Raji (cell line): ENCODE measurements around the gene PDE4B.

Experiments used
- POLR2A ChIP-seq: IDR thresholded peaks from 2 replicates; pipeline ENCODE4 v1.6.1; 2011; ENCODE audit warnings: low read depth, low read length, control low read depth; ENCODE audit not compliant: insufficient read depth

PDE4B gene

DNA sequence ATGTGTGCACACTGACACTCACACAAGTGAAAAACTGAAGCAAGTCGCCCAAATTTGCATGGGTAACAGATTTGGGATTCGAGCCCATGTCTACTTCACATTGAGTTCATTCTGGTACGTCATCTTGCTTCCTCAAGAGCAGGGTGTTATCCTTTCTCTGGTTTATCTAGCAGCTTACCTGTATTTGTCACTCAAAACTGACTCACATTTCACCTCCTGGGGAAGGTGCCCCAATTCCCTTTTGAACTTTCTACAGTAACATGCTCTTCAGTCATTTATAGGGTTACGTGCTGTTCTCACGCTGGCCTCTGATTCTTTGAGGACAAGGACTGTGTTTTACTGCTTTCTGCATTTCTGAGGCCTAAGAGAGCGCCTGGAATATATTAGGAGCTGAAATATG lies 162.8 kb downstream of the PDE4B start:
- TF ChIP-seq POLR2A, result no peak

DNA sequence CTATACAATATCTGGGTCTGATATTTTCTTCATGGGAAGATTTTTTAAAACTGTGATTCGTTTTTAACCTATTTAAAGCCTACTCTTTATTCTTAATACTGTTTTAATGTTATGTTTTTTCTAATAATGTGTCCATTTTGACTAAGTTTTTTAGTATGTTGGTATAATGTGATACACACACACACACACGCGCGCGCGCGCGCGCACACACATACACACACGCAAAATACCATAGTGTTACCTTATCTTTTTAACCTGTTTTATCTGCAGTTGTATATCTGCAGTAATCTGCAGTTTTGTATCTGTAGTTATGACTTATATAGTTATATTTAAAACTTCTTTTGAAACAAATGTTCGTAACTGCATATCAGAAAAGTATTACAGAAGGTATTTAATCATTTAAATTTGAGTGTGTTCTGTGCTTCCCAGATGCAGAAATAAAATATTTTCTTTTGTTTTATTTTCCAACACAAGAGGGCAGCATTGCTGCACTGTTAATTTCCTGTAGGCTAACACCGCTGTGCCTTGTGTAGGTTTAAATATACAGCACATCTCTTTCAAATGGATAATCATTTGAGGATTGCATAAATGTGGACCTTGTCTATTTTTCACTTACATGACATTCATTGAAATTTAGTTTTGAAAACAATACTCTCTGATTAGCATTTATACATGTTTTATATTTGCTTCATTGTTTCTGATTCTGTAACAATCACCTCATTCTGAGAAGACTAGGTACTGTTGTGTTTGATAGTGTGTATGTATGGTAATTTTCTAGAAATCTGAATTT lies 166.1 kb downstream of the PDE4B start:
- no peak for TF ChIP-seq POLR2A

DNA sequence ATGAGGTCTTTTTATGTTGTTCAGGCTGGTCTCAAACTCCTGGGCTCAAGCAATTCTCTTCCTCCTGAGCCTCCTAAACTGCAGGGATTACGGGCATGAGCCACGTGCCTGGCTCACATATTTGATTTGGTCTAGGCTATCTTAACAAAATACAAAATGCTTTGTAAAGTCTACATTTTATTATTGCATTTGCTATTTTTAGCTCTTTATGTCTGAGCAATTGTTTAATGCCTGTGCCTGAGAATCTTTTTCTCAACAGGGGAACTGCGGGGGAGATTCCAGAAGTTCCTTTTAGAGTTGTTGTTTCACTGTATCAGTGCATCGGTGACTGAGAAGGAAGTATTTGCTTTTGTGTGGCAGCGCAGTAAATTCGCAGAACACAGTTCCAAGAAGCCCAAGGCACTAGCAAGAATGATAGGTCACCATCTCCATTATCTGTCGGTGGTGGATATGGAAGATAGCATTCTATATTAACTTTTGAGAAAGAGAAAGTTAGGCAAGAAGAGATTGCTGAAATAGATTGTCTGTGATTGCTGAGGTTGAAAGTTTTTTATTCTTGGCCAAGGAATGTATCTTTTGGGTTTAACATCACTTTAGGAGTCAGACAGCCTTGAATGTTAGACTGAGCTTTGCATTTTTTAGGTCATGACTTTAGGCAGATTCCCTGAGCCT lies 167.3 kb downstream of the PDE4B start:
- no peak for TF ChIP-seq POLR2A

DNA sequence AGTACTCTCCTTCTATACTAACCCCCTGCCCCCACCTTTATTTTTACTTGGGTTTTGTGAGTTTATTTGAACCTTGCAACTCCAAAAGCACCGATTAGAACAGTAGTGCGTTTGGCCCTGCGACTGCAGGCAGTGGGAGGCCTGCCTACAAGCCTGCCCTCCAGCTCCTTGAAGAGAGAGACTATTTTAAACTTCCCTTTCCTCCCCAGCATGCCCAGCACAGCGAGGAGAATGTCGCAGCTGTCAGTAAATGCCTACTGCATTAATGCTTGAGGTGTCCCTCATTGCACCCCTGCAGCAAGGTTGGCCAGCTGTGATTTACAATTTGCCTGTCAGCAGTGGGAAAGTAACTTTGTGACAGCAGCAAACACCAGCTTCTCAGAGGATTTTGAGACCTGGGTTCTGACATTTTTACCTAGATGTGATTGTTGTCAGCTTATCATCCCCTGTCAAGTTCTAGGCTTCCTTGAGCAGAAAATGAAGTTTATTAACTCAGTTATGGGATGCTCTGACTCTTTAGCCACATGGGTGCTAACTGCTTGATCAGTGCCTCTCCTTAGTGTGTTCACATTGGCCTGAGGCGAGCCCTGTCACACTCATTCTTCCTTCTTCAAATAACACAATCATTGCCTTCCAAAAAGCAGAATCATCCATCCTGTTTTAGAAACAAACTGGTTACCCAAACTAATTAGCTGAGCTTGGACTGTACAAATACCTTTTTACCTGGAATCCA lies 170.6 kb downstream of the PDE4B start:
- no peak for TF ChIP-seq POLR2A

DNA sequence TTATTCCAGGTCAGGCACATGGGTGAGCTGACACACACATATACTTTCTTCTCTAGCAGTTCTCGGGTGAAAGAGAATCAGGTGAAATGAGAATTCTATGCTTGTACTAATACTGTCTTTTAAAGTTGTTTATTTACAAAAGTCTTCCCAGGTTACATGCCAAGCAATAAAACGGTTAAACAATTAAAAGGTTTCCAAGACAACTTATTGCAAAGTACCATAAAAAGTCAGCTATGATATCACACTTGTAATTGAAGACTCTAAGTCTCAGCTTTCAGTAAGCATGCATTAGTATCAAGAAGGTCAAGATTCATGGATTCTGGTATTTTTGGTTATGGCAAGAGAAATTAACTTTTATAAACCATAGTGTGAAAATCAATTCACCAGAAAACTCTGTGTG lies 171.4 kb downstream of the PDE4B start:
- no peak for TF ChIP-seq POLR2A

DNA sequence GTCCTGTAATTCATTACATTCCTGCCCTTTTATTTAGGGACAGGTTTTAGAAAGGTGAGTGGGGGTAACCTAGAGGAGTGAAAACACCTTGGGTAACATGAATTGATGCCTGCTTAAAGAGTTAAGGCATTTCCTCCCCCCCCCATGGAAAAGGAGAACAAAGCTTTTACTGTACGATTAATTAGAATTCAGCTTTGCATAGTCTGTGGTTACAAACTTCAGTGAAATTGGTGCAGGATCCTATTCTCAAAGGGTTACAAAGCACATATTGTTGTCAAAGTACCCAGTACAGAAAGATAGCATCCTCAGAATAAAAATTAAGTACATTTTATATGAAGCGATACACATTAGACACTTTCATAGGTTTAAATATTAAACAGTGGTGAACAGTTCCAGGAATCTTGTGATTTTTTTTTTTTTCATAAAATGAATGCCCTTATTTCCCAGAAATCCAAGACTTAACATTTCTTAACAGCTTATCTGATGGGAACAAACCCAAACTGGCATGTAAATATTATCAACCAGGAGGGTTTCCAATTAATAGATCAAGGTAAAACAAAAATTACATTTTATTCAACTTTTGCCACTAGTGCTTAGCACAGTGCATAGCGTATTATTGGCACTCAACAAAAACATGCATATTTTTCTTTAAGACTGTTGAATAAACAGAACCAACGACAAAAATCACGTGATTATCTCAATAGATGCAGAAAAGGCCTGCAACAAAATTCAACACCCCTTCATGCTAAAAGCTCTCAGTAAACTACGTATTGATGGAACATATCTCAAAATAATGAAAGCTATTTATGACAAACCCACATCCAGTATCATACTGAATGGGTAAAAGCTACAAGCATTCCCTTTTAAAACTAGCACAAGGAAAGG lies 172.7 kb downstream of the PDE4B start:
- TF ChIP-seq POLR2A, result no peak

DNA sequence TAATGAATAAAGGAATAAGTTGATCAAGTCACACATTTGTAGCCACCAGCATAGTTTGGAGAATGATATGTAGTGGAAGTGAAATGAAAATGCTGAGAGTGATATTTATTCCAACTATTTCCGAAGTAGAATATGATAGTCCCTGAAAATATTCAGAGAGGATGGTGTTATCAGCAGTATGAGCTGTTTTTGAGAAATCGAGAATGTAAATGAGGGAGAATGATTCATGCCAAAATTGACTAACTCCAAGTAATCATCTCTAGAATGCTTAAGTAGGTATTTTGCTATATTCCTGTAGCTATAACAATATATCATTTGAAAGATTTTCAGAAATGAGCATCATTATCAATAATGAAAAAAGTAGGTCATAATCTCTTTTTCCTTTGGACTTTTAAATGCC lies 178.9 kb downstream of the PDE4B start:
- no peak for TF ChIP-seq POLR2A

DNA sequence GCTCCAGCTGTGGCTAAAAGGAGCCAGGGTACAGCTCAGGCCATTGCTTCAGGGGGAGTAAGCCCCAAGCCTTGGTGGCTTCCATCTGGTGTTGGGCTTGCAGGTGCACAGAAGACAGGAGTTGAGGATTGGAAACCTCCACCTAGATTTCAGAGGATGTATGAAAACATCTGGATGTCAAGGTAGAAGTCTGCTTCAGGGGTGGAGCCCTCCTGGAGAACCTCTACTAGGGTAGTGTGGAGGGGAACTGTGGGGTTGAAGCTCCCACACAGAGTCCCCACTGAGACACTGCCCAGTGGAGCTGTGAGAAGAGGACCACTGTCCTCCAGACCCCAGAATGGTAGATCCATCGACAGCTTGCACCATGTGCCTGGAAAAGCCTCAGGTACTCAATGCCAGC lies 183.0 kb downstream of the PDE4B start:
- no peak for TF ChIP-seq POLR2A

DNA sequence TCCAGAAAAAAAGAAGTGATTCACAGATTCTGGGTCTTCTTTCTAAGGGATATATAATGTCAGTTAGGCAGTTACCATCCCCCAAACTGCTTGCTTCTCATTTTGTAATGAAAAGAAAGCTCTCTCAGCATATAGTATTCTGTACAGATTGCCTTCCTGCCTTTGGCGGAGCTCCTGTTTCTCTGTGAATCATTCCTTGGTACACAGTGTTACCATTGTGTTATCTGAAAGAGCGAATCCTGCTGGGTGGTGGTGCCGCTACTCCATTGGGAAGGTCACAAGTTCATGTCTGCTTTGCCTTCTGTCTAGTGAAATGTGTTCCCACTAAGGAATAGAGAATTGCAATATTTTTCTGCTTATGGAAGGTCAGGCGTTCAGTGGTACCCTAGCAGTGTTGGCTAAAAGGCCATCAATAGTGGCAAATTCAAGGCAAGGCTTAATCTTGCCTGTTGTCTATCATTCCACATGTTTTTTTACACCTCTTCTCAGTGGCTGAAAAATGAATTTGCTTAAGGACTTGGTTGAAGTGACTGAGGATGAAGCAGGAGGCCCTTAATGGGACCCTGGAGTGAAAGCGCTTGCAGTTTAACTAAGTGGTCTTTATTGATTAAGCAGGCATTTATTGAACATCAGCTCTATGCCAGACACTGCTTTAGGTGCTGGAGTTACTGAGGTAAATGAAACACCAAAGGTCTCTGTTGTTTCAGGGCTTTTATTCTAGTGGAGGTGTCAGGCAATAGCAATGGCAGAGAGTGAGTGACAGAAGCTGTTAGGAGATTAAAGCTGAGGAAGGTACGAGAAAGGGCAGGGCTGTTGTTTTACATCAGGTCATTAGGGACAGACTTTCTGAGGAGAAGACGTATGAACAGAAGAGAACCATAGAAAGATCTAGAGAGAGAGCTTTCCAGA lies 186.7 kb downstream of the PDE4B start:
- no peak for TF ChIP-seq POLR2A

DNA sequence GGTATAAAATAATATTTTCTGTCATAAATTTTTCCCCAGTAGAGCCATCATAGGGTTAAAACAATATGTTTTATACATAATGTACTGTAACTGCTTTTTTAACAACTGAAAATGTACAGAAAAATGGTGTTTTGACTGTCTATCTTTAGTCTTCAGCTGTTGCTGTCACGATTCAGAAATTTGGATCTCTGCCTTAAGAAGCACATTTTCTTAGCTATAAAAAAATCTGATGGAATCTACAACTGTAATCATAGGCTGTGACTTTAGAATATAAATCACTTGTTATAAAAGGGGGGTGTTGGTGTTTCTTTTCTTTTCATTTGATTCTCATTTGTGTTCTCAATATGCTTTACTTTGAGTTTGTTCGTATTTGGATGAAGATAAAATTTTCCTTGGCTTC lies 187.5 kb downstream of the PDE4B start:
- TF ChIP-seq POLR2A, result no peak

DNA sequence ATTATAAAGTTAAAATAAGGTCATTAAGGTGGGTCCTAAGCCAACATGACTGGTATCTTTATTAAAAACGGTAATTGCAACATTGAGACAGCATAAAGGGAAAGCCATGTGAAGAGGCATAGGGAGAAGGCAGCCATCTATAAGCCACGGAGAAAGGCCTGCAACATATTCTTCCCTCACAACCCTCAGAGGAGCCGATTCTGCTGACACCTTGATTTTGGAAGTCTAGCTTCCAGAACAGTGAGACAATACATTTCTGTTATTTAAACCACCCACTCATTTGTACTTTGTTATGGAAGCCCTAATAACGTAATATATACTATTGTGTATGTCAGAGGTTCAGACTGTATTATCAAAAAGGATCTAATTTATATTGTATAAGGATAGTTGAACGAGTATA lies 190.8 kb downstream of the PDE4B start:
- TF ChIP-seq POLR2A, result no peak

DNA sequence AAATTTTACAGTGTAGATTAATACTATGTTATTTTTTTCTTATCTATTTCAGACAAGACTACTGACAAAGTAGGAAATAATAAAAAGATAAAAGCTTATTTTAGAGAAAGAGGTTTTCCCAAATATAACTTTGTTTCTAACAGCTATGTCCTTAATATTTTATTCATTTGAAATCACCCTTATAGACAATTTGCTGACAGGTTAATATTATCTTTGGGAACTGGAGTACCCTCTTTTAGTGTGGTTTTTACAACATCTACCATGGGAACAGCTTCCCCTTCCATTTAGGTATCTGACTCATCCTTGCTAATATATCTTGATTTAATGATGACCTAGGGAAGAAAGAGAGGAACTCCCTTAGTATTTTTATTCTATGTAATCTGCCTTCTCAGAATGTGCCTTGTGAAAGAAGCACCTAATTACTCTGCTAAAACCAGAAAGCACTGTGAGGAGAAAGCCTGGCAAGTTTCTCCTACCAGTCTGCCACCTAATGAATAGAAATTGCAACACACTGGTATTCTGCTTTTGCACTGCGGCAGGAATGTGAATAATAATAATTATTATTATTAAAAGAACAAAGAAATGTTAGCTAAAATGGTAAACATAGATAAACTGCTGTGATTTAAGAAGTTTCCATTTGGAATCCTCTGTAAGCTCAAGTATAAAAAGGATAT lies 192.8 kb downstream of the PDE4B start:
- TF ChIP-seq POLR2A, result no peak

DNA sequence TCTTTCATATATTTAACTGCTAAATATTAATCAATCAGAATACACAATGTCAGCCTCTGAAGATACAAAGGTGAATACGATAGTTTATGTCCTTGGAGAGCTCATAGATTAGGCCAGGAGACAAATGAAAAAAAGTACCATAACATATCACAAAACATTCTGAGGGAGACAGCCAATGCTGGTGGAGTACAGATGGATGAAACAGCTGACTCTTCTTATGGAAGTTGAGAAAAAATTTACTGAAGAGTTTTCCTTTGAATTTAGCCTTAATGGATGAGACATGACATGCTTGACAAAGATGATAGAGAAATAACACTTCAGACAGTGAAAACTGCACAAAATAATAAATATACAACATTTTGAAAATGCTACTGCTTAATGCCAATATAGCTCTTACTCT lies 193.5 kb downstream of the PDE4B start:
- TF ChIP-seq POLR2A, result no peak

DNA sequence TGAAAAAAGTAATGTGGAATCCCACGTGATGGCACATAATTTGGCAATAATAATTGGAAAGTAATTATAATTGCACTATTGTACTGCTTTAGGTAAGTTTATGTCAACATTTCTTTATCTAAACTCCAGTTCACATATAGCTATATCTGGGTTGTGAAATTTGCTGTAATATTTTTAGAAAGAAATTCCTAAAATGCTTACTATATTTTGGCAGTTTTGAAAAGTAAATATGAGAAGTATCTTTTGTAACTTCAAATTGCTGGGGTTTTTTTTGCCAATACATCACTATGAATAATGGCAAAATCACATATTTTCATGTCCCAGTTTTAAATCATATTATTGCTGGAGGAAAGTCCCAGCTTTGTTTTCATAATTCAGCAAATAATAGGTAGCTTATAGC lies 197.5 kb downstream of the PDE4B start:
- no peak for TF ChIP-seq POLR2A

DNA sequence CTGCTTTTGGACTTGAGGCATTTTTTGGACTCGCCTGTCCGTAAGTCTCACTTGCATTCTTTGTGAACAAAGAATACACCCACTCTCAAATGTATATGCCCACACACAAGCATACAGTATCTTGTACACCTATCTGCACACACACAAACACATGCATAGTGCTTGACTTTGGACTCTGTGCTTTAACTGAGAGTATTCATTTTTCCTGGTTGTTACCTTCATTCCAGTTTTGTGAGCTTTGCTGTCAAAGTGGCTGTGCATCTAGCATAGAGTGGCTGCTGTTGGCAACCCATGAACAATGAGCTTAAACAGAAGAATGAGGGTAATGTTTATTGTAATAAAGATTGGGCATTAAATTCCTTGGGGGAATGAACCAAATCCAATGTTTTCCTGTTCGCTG lies 199.0 kb downstream of the PDE4B start:
- TF ChIP-seq POLR2A, result no peak
